Osteocyte (in vitro differentiated cells): ENCODE measurements around the gene SPINT2. TPM values are rescaled to one million over a fixed set of nuclear protein-coding genes. Genes with fewer than 3 reads are reported as not detected.

Experiments
- DNase-seq: peaks from one replicate; pipeline ENCODE4 v3.0.0; 2021; ENCODE audit warnings: mixed read lengths; ENCODE audit not compliant: unreplicated experiment; ENCODE audit errors: extremely low spot score
- H3K27ac Mint-ChIP-seq: one replicate; pipeline ENCODE4 v1.8.0; 2021; ENCODE audit warnings: mild to moderate bottlenecking, mixed read lengths; ENCODE audit not compliant: unreplicated experiment
- H3K27me3 Mint-ChIP-seq: one replicate; pipeline ENCODE4 v1.8.0; 2021; ENCODE audit warnings: mixed read lengths; ENCODE audit not compliant: unreplicated experiment
- H3K36me3 Mint-ChIP-seq: one replicate; pipeline ENCODE4 v1.8.0; 2021; ENCODE audit warnings: mixed read lengths; ENCODE audit not compliant: unreplicated experiment
- H3K4me1 Mint-ChIP-seq: one replicate; pipeline ENCODE4 v1.8.0; 2021; ENCODE audit warnings: mixed read lengths; ENCODE audit not compliant: unreplicated experiment
- H3K4me3 Mint-ChIP-seq: one replicate; pipeline ENCODE4 v1.8.0; 2021; ENCODE audit warnings: mild to moderate bottlenecking, moderate library complexity, mixed read lengths; ENCODE audit not compliant: unreplicated experiment
- H3K9me3 Mint-ChIP-seq: one replicate; pipeline ENCODE4 v1.8.0; 2021; ENCODE audit warnings: mixed read lengths; ENCODE audit not compliant: unreplicated experiment
- CTCF ChIP-seq: fragments of 200-600 bp; sonication (generic); IDR thresholded peaks from 2 replicates; pipeline ENCODE4 v1.5.0; 2021; ENCODE audit warnings: antibody characterized with exemption, mild to moderate bottlenecking, moderate library complexity
- total RNA-seq: library from RNA; stranded (reverse); gene quantifications from 2 replicates; pipeline ENCODE4 v1.2.1, GENCODE V29; 2021

The SPINT2 gene
- total RNA-seq, 1 donor from 2014 or later = 30.4 TPM

GRCh38 chr19:38315657-38316476 lies 51.5 kb downstream of the SPINT2 start, which contains the start of gene YIF1B:
YIF1B (minus strand) TSS chr19:38315947; CDS start chr19:38315917, 30 bp downstream.
- Mint-ChIP-seq H3K4me3 (peak within 1 kb of the TSS; percentile 80), H3K4me1 (peaks cover 37% of the 10 kb centered on the region), H3K9me3 (no peaks in the 10 kb centered on the region), H3K27ac (peak within 1 kb of the TSS; percentile 91), H3K27me3 (no peaks in the 10 kb centered on the region), H3K36me3 (no peaks in the 10 kb centered on the region)
- no peak for TF ChIP-seq CTCF
- DNase-seq = peak; percentile 98

- Mint-ChIP-seq H3K9me3 (no peaks in the 10 kb centered on the region), H3K27me3 (no peaks in the 10 kb centered on the region), H3K4me3 (peak overlapping the region; percentile 70), H3K36me3 (no peaks in the 10 kb centered on the region), H3K4me1 (peaks cover 41% of the 10 kb centered on the region), H3K27ac (peak overlapping the region; percentile 91)
- no peak for DNase-seq
- no peak for TF ChIP-seq CTCF
Observed at GRCh38 chr19:38316477-38317067, 52.2 kb downstream of the SPINT2 start.

- H3K27me3 Mint-ChIP-seq = no peaks in the 10 kb centered on the region
- no peak overlapping the region for H3K4me3 Mint-ChIP-seq
- no peak for TF ChIP-seq CTCF
- peaks cover 46% of the 10 kb centered on the region for H3K4me1 Mint-ChIP-seq
- DNase-seq = no peak
- peaks cover 2% of the 10 kb centered on the region for H3K36me3 Mint-ChIP-seq
- H3K27ac Mint-ChIP-seq = no peak overlapping the region
- no peaks in the 10 kb centered on the region for H3K9me3 Mint-ChIP-seq
Observed at GRCh38 chr19:38317104-38317612, 52.8 kb downstream of the SPINT2 start.

GRCh38 chr19:38318660-38319059 lies 54.3 kb downstream of the SPINT2 start:
- Mint-ChIP-seq H3K36me3 (peaks cover 2% of the 10 kb centered on the region), H3K9me3 (no peaks in the 10 kb centered on the region), H3K4me3 (peak overlapping the region; percentile 80), H3K27ac (peak overlapping the region; percentile 71), H3K27me3 (no peaks in the 10 kb centered on the region), H3K4me1 (peaks cover 46% of the 10 kb centered on the region)
- DNase-seq = no peak
- no peak for TF ChIP-seq CTCF
